Body of pancreas (tissue), 4 donors: Measurements from ENCODE around the gene EME2. TPM values are rescaled to one million over a fixed set of nuclear protein-coding genes. Genes with fewer than 3 reads are reported as not detected.

ENCODE experiments used
- ATAC-seq: fragments of 150-250 bp; one replicate; pipeline ENCODE4 v1.9.1; 2016
- DNase-seq, 4 donors: peaks; one replicate each; pipeline ENCODE4 v3.0.0-alpha.2; 2019
- H3K27ac ChIP-seq, 4 donors: fragments of 200-600 bp; sonication (generic); 1 replicate in 3 of 4; 2 replicates in 1 of 4; pipeline versions ENCODE4 v1.5.1 to v1.6.1; 2016 to 2019; ENCODE audit warnings: mild to moderate bottlenecking in 1 of 4, mixed read lengths in 1 of 4, moderate library complexity in 1 of 4
- H3K27me3 ChIP-seq, 2 donors: fragments of 200-600 bp; sonication (generic); one replicate each; pipeline ENCODE4 v1.6.0; 2016; ENCODE audit warnings: mild to moderate bottlenecking in 1 of 2
- H3K36me3 ChIP-seq, 2 donors: fragments of 200-600 bp; sonication (generic); replicated peaks in 1 of 2; 2 replicates each; pipeline ENCODE4 v1.5.1; 2016; ENCODE audit warnings: low read depth in 2 of 2; ENCODE audit not compliant: insufficient read depth in 1 of 2
- H3K4me1 ChIP-seq: fragments of 200-600 bp; sonication (generic); one replicate; pipeline ENCODE4 v1.6.0; 2016
- H3K4me3 ChIP-seq, 2 donors: fragments of 200-600 bp; sonication (generic); 1 replicate in 1 of 2; 2 replicates in 1 of 2; pipeline ENCODE4 v1.5.1; 2016 to 2019
- H3K9me3 ChIP-seq, 3 donors: fragments of 200-600 bp; sonication (generic); 1 replicate in 2 of 3; 2 replicates in 1 of 3; pipeline ENCODE4 v1.5.1; 2016
- CTCF ChIP-seq, 7 experiments: fragments of 450-650 bp in 4 of 7; fragments of 200-600 bp in 3 of 7; sonication (generic) in 3 of 7; IDR thresholded peaks; one replicate each; pipeline ENCODE4 v1.5.1; 2016 to 2019; ENCODE audit warnings: antibody characterized with exemption in 7 of 7
- POLR2A ChIP-seq, 3 donors: fragments of 450-650 bp; IDR thresholded peaks; one replicate each; pipeline ENCODE4 v1.6.1; 2016; ENCODE audit warnings: antibody characterized with exemption in 3 of 3, mild to moderate bottlenecking in 2 of 3
- WGBS, 2 donors: methylation state at CpG; one replicate each; pipeline ENCODE4 v1.1.5; 2017; 5-methylcytosine and 5-hydroxymethylcytosine counted together
- intact Hi-C: fragments of 100-400 bp; cut with DNase I; formaldehyde crosslinking; loops from one replicate; pipeline ENCODE4 v1.15.1; 2023
- total RNA-seq, 2 donors: library from RNA; depleted of rRNA; stranded (reverse); fragments of >200 nt; gene quantifications; one replicate each; pipeline ENCODE4 v1.1.0, GENCODE V29; 2016

The EME2 gene
- total RNA-seq, 2 donors from 2014 or later, result 13.5 to 33.3 TPM

GRCh38 chr16:1787056-1787321 is 14.4 kb downstream of the EME2 start:
- Histone ChIP-seq H3K36me3 (peaks cover 0 to 6% of the 10 kb centered on the region in 2 donors), H3K27me3 (no peaks in the 10 kb centered on the region), H3K4me1 (peaks cover 25% of the 10 kb centered on the region), H3K4me3 (no peak overlapping the region), H3K9me3 (no peaks in the 10 kb centered on the region), H3K27ac (no peak overlapping the region)
- ATAC-seq (no peak), DNase-seq (peak in 1 of 4 donors; percentile 8)
- intact Hi-C loops, result no loop called here
- WGBS, 2 donors, result 82% methylated on average over 6 of the region's 6 CpGs; no CpG with 5 or more reads in 1 of the 2 donors
- TF ChIP-seq CTCF (IDR thresholded peaks at IDR 0.05) (no peak), POLR2A (IDR thresholded peaks at IDR 0.05) (no peak)

- Histone ChIP-seq H3K27ac (no peak overlapping the region), H3K4me1 (peaks cover 25% of the 10 kb centered on the region), H3K36me3 (peaks cover 0 to 6% of the 10 kb centered on the region in 2 donors), H3K9me3 (no peaks in the 10 kb centered on the region), H3K27me3 (no peaks in the 10 kb centered on the region), H3K4me3 (no peak overlapping the region)
- peak in 3 of 4 donors; percentile 10 to 13 (median 12) for DNase-seq
- TF ChIP-seq POLR2A (IDR thresholded peaks at IDR 0.05) (no peak), CTCF (IDR thresholded peaks at IDR 0.05) (no peak)
- ATAC-seq, result no peak
- WGBS, 2 donors, result 91 to 93% methylated on average over 28 to 44 of the region's 44 CpGs
- intact Hi-C loops, result no loop called here
These were observed 14.9 kb downstream of the EME2 start for GRCh38 chr16:1787322-1788094.

GRCh38 chr16:1788095-1788707 is 15.6 kb downstream of the EME2 start:
- Histone ChIP-seq H3K27ac (no peak overlapping the region), H3K36me3 (peaks cover 0 to 6% of the 10 kb centered on the region in 2 donors), H3K4me3 (no peak overlapping the region), H3K27me3 (no peaks in the 10 kb centered on the region), H3K4me1 (peaks cover 30% of the 10 kb centered on the region), H3K9me3 (no peaks in the 10 kb centered on the region)
- no peak for TF ChIP-seq POLR2A (IDR thresholded peaks at IDR 0.05)
- TF ChIP-seq CTCF (IDR thresholded peaks at IDR 0.05), result no peak
- WGBS, 2 donors, result 90% methylated on average over 4 to 36 of the region's 38 CpGs
- intact Hi-C loops, result no loop called here
- peak in 2 of 4 donors; percentile 6 to 9 for DNase-seq
- ATAC-seq, result no peak

- Histone ChIP-seq H3K9me3 (no peaks in the 10 kb centered on the region), H3K4me3 (no peak overlapping the region), H3K27me3 (no peaks in the 10 kb centered on the region), H3K36me3 (peaks cover 0 to 6% of the 10 kb centered on the region in 2 donors), H3K27ac (no peak overlapping the region), H3K4me1 (peaks cover 32% of the 10 kb centered on the region)
- ATAC-seq (no peak), DNase-seq (peak in 1 of 4 donors; percentile 14)
- 63% methylated on average over 17 of the region's 19 CpGs; no CpG with 5 or more reads in 1 of the 2 donors for WGBS, 2 donors
- intact Hi-C loops, result no loop called here
- TF ChIP-seq POLR2A (IDR thresholded peaks at IDR 0.05) (no peak), CTCF (IDR thresholded peaks at IDR 0.05) (no peak)
These were observed 16.1 kb downstream of the EME2 start for GRCh38 chr16:1788708-1789100.
